Measurements from ENCODE around the gene TANGO2.

DNA sequence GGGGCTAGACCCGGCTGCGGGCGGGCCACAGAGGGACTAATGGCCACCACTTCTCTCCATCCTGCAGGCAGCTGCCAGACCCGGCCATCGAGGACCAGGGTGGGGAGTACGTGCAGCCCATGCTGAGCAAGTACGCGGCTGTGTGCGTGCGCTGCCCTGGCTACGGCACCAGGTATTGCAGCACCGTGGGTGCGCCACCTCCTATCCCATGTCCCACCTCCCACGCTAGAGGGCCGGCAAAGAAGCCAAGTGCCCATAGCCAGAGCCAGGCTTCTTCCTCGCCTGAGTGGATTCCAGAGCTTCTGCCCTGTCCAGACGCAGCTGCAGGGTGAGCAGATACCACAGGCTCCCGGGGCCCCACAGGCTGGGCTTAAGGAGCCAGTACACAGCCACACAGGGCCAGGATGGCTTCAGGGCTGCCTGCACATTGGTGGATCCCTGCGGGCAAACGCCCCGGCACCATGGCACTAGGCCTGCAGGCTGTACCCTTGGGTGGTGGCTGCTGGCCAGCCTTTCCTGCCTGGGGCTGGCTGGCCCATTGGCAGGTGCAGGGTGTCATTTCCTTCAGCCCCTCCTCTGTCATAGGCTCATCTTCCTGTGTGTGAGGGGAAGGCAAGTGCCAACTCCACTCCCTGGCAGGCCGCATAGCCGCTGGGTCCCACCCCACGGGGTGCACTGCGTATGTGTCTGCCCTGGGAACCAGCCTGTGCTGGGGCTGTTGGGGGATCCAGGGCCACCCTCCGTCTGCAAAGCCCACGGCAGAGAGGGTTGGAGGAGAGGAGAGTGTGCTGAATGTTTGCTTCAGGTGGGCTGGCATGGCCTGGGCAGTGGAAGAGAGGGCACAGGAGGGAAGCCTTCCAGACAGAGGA lies 42.6 kb downstream of the TANGO2 start:
- TF ChIP-seq, protein P1, sequence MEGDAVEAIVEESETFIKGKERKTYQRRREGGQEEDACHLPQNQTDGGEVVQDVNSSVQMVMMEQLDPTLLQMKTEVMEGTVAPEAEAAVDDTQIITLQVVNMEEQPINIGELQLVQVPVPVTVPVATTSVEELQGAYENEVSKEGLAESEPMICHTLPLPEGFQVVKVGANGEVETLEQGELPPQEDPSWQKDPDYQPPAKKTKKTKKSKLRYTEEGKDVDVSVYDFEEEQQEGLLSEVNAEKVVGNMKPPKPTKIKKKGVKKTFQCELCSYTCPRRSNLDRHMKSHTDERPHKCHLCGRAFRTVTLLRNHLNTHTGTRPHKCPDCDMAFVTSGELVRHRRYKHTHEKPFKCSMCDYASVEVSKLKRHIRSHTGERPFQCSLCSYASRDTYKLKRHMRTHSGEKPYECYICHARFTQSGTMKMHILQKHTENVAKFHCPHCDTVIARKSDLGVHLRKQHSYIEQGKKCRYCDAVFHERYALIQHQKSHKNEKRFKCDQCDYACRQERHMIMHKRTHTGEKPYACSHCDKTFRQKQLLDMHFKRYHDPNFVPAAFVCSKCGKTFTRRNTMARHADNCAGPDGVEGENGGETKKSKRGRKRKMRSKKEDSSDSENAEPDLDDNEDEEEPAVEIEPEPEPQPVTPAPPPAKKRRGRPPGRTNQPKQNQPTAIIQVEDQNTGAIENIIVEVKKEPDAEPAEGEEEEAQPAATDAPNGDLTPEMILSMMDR (conservative IDR thresholded peaks at IDR 0.05), result no peak
- no peak for TF ChIP-seq ZFX (IDR thresholded peaks at IDR 0.05)

All from C4-2B (cell line).